Astrocyte (in vitro differentiated cells and primary cell): Measurements from ENCODE around the gene HASPIN.

ENCODE experiments used
- EZH2 ChIP-seq: IDR thresholded peaks from 2 replicates; pipeline ENCODE4 v1.6.1; 2012; ENCODE audit warnings: mild to moderate bottlenecking, low read length, inconsistent platforms; ENCODE audit not compliant: insufficient read depth
- TF ChIP-seq, protein P1 (sequence below): IDR thresholded peaks from 2 replicates; pipeline ENCODE4 v1.5.1; 2011; ENCODE audit warnings: low read depth, mild to moderate bottlenecking, inconsistent platforms, low read length, moderate library complexity; ENCODE audit not compliant: insufficient read depth

DNA sequence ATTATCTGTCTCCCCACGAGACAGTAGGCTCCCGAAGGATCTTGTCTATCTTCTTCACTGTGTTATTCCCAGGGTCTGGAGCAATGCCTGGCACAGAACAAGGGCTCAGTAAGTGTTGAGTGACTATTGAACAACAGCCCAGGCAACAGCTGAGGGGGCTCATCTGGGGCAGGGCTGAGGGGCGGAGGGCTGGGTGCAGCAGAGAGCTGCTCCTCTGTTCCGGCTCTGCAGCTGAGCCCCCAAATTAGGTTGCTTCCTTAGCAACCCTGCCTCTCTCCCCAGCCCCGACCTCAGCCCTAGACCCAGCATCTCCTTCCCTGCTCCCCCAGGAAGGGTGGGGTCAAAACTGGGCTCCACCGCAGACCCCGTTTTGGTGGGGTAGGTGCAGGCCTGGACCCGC, 45.1 kb downstream of the HASPIN start:
- TF ChIP-seq, protein P1, sequence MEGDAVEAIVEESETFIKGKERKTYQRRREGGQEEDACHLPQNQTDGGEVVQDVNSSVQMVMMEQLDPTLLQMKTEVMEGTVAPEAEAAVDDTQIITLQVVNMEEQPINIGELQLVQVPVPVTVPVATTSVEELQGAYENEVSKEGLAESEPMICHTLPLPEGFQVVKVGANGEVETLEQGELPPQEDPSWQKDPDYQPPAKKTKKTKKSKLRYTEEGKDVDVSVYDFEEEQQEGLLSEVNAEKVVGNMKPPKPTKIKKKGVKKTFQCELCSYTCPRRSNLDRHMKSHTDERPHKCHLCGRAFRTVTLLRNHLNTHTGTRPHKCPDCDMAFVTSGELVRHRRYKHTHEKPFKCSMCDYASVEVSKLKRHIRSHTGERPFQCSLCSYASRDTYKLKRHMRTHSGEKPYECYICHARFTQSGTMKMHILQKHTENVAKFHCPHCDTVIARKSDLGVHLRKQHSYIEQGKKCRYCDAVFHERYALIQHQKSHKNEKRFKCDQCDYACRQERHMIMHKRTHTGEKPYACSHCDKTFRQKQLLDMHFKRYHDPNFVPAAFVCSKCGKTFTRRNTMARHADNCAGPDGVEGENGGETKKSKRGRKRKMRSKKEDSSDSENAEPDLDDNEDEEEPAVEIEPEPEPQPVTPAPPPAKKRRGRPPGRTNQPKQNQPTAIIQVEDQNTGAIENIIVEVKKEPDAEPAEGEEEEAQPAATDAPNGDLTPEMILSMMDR, result no peak
- no peak for TF ChIP-seq EZH2
